Endothelial cell of umbilical vein (primary cell): ENCODE results near the gene SMG5. TPM values are rescaled to one million over a fixed set of nuclear protein-coding genes. Genes with fewer than 3 reads are reported as not detected.

ENCODE experiments used
- BruUV-seq: library from RNA; stranded (reverse); fragments of 400-500 nt; replicated peaks from 2 replicates; lab custom pipeline; 2021; lab: Mats Ljungman, UMichigan
- CTCF ChIA-PET: fragments of 300-600, 350-600 bp; sonication (Branson Sonifier 250); formaldehyde crosslinking; loops from one replicate; lab custom pipeline; 2021; ENCODE audit warnings: antibody characterized with exemption, inconsistent platforms; lab: Charles Lee
- POLR2A ChIA-PET: fragments of 300-600, 350-600 bp; sonication (Branson Sonifier 250); formaldehyde crosslinking; loops from one replicate; lab custom pipeline; 2021; ENCODE audit warnings: antibody characterized with exemption, inconsistent platforms; lab: Charles Lee
- DNase-seq: peaks from one replicate; pipeline ENCODE4 v3.0.0-alpha.2; 2011; ENCODE audit warnings: low read depth, low spot score
- FAIRE-seq: peaks from 2 replicates; lab custom pipeline; 2011; peaks lifted over from hg19 to GRCh38; lab: Jason Lieb, UNC
- H2AFZ ChIP-seq: 2 replicates; pipeline ENCODE4 v1.6.0; 2012; ENCODE audit warnings: low read depth, low read length, control low read depth, inconsistent platforms
- H3K27ac ChIP-seq: 2 replicates; pipeline ENCODE4 v1.5.1; 2011; ENCODE audit warnings: low read depth, mild to moderate bottlenecking, control low read depth, low read length, moderate library complexity; ENCODE audit not compliant: insufficient read depth
- H3K27me3 ChIP-seq, 2 experiments: 2 replicates each; pipeline versions ENCODE4 v1.6.0 to v1.6.1; 2011; ENCODE audit warnings: low read length in 2 of 2, mixed read lengths in 1 of 2; ENCODE audit not compliant: control insufficient read depth in 2 of 2, insufficient read depth in 2 of 2
- H3K36me3 ChIP-seq, 2 experiments: 2 replicates in 1 of 2; 3 replicates in 1 of 2; pipeline ENCODE4 v1.5.1; 2011; ENCODE audit warnings: low read length in 2 of 2, mild to moderate bottlenecking in 1 of 2, moderate library complexity in 1 of 2; ENCODE audit not compliant: control insufficient read depth in 2 of 2, insufficient read depth in 2 of 2; ENCODE audit errors: extremely low read depth in 1 of 2
- H3K4me1 ChIP-seq: 3 replicates; pipeline ENCODE4 v1.5.1; 2011; ENCODE audit warnings: mild to moderate bottlenecking, low read length; ENCODE audit not compliant: control insufficient read depth, insufficient read depth; ENCODE audit errors: extremely low read depth
- H3K4me2 ChIP-seq: 2 replicates; pipeline ENCODE4 v1.6.1; 2011; ENCODE audit warnings: low read length, control low read depth, mixed read lengths; ENCODE audit not compliant: insufficient read depth
- H3K4me3 ChIP-seq, 3 experiments: fragments of 200-600 bp in 1 of 3; sonication (generic), shearing (Covaris generic) in 1 of 3; replicated peaks in 1 of 3; 2 replicates each; pipeline ENCODE4 v1.5.1; 2011 to 2016; ENCODE audit warnings: control low read depth in 3 of 3, low read length in 3 of 3, mild to moderate bottlenecking in 2 of 3, inconsistent platforms in 1 of 3, low read depth in 1 of 3, moderate library complexity in 1 of 3; ENCODE audit not compliant: insufficient read depth in 1 of 3
- H3K79me2 ChIP-seq: 2 replicates; pipeline ENCODE4 v1.6.0; 2012; ENCODE audit warnings: low read length, inconsistent platforms; ENCODE audit not compliant: control insufficient read depth, insufficient read depth
- H3K9ac ChIP-seq: replicated peaks from 2 replicates; pipeline ENCODE3; 2011; ENCODE audit warnings: low read length, control low read depth; ENCODE audit not compliant: insufficient read depth; ENCODE audit errors: extremely low read depth
- H3K9me1 ChIP-seq: replicated peaks from 3 replicates; pipeline ENCODE4 v1.6.0; 2011; ENCODE audit warnings: mild to moderate bottlenecking, low read length; ENCODE audit not compliant: control insufficient read depth, insufficient read depth; ENCODE audit errors: extremely low read depth
- H3K9me3 ChIP-seq: replicated peaks from 2 replicates; pipeline ENCODE4 v1.5.1; 2012; ENCODE audit warnings: low read length, inconsistent platforms; ENCODE audit not compliant: control insufficient read depth, insufficient read depth
- H4K20me1 ChIP-seq: replicated peaks from 2 replicates; pipeline ENCODE3; 2011; ENCODE audit warnings: mild to moderate bottlenecking, low read length; ENCODE audit not compliant: control insufficient read depth, insufficient read depth; ENCODE audit errors: extremely low read depth
- CTCF ChIP-seq, 2 donors: IDR thresholded peaks; 1 replicate in 1 of 2; 2 replicates in 1 of 2; pipeline ENCODE4 v1.5.1; 2011; ENCODE audit warnings: low read length in 2 of 2, mild to moderate bottlenecking in 2 of 2, moderate library complexity in 2 of 2, control low read depth in 1 of 2, inconsistent platforms in 1 of 2, low read depth in 1 of 2; ENCODE audit not compliant: insufficient read depth in 1 of 2; ENCODE audit errors: extremely low read depth in 1 of 2
- EZH2 ChIP-seq: IDR thresholded peaks from 2 replicates; pipeline ENCODE4 v1.6.1; 2012; ENCODE audit warnings: borderline replicate concordance, low read depth, mild to moderate bottlenecking, moderate library complexity, low read length, inconsistent platforms; ENCODE audit not compliant: severe bottlenecking
- FOS ChIP-seq: IDR thresholded peaks from 2 replicates; pipeline ENCODE4 v1.6.1; 2011; ENCODE audit warnings: mild to moderate bottlenecking, low read length, moderate library complexity, borderline replicate concordance; ENCODE audit not compliant: insufficient read depth
- GATA2 ChIP-seq: IDR thresholded peaks from 2 replicates; pipeline ENCODE4 v1.7.0; 2011; ENCODE audit warnings: low read depth, mild to moderate bottlenecking, moderate library complexity, mixed read lengths, low read length; ENCODE audit not compliant: insufficient read length, insufficient read depth
- MAX ChIP-seq: IDR thresholded peaks from 2 replicates; pipeline ENCODE4 v1.6.1; 2011; ENCODE audit not compliant: insufficient read depth, insufficient read length
- POLR2A ChIP-seq: IDR thresholded peaks from 2 replicates; pipeline ENCODE4 v1.6.1; 2012; ENCODE audit warnings: low read depth, mild to moderate bottlenecking, control low read depth, low read length
- POLR2AphosphoS5 ChIP-seq: IDR thresholded peaks from 2 replicates; pipeline ENCODE4 v1.6.1; 2012; ENCODE audit warnings: low read depth, mild to moderate bottlenecking, control low read depth, low read length, moderate library complexity; ENCODE audit not compliant: insufficient read depth
- dilution Hi-C: fragments of 300-500 bp; cut with MboI; formaldehyde crosslinking; loops from one replicate; pipeline ENCODE4 v1.15.0; 2019; ENCODE audit warnings: low sequenced_read_pairs; ENCODE audit not compliant: extremely low pct_ligation_motif_present
- intact Hi-C: fragments of 100-400 bp; cut with micrococcal nuclease; formaldehyde crosslinking; loops from one replicate; pipeline ENCODE4 v1.10.0; 2022
- polyA plus RNA-seq, 4 experiments: library from polyadenylated mRNA; depleted of rRNA in 3 of 4; stranded (reverse) in 3 of 4; unstranded in 1 of 4; fragments of >200 nt; gene quantifications; 2 replicates each; pipeline versions ENCODE4 v1.2.1 to v1.2.3, GENCODE V29; 2011 to 2012; ENCODE audit warnings: missing spikeins in 1 of 4
- total RNA-seq: library from RNA; stranded (reverse); gene quantifications from 2 replicates; pipeline ENCODE4 v1.2.3, GENCODE V29; 2021

The SMG5 gene
- total and polyA plus RNA-seq, 2 donors (not counting 3 experiments of a cell fraction or from before 2014, with no cell fraction given) = 37.4 to 82.6 TPM

GRCh38 chr1:156263288-156263655 lies 19.4 kb downstream of the SMG5 start:
- dilution Hi-C loops = no loop called here
- no peak overlapping the region for H3K27ac ChIP-seq
- no peak overlapping the region for H3K4me2 ChIP-seq
- intact Hi-C loops = no loop called here
- no peaks in the 10 kb centered on the region for H4K20me1 ChIP-seq
- no TSS peak for BruUV-seq
- no peaks in the 10 kb centered on the region for H3K79me2 ChIP-seq
- H3K36me3 ChIP-seq = peaks cover 21 to 82% of the 10 kb centered on the region in 2 experiments
- POLR2A ChIA-PET = no interaction called here
- no peaks in the 10 kb centered on the region for H3K27me3 ChIP-seq
- FAIRE-seq = no peak
- TF ChIP-seq MAX (no peak), POLR2AphosphoS5 (no peak), GATA2 (no peak), EZH2 (no peak), POLR2A (no peak), FOS (no peak), CTCF (IDR thresholded peaks at IDR 0.05; ENCODE audit: extremely low read depth in 1 of 2, insufficient read depth in 1 of 2, low read depth in 1 of 2, low read length in 2 of 2) (no peak)
- DNase-seq = no peak
- H2AFZ ChIP-seq = no peak overlapping the region
- no peak overlapping the region for H3K4me3 ChIP-seq
- CTCF ChIA-PET = no interaction called here
- H3K4me1 ChIP-seq = no peaks in the 10 kb centered on the region
- H3K9me3 ChIP-seq = no peaks in the 10 kb centered on the region
- H3K9ac ChIP-seq = no peak overlapping the region
- H3K9me1 ChIP-seq = no peaks in the 10 kb centered on the region
